ENCODE data around the gene HOXC4. TPM values are rescaled to one million over a fixed set of nuclear protein-coding genes. Genes with fewer than 3 reads are reported as not detected.

Gene HOXC4
- total RNA-seq, 2 experiments from 2014 or later, result not detected

- H3K4me3 Mint-ChIP-seq, result no peak overlapping the region
- Histone ChIP-seq H3K36me3 (ENCODE audit: insufficient read depth, low read length) (no peaks in the 10 kb centered on the region), H3K27ac (ENCODE audit: low read depth in 1 of 2, low read length in 2 of 2) (no peak overlapping the region), H3K4me1 (ENCODE audit: insufficient read depth, low read length) (peaks cover 47% of the 10 kb centered on the region), H3K9me3 (ENCODE audit: control insufficient read depth in 1 of 2, insufficient read depth in 1 of 2, low read length in 2 of 2) (peaks cover 0 to 29% of the 10 kb centered on the region in 2 experiments), H3K27me3 (ENCODE audit: control insufficient read depth in 1 of 2, insufficient read depth in 2 of 2, low read length in 2 of 2) (peaks cover 88 to 93% of the 10 kb centered on the region in 2 experiments), H3K4me3 (ENCODE audit: low read length) (no peak overlapping the region)
- CTCF ChIA-PET, result interaction anchor here (0.6 to 2.0 kb wide), 5 partner anchors 11 to 191 kb away, joined by 3 to 6 read pairs (median 3); no protein-coding TSS in a partner anchor
- no peaks in the 10 kb centered on the region for H3K36me3 Mint-ChIP-seq (ENCODE audit: low read depth)
- no peak overlapping the region for H3K27ac Mint-ChIP-seq
- no peak for DNase-seq
- H3K9me3 Mint-ChIP-seq, result no peaks in the 10 kb centered on the region
- POLR2A ChIA-PET, result interaction anchor here (0.9 to 2.1 kb wide), 3 partner anchors 10 to 171 kb away, joined by 4 to 6 read pairs (median 5); partner anchors contain the start of gene HOXC4
- peaks cover 93% of the 10 kb centered on the region for H3K27me3 Mint-ChIP-seq
- intact Hi-C loops (cut with DNase I, micrococcal nuclease), result no loop called here
- peaks cover 25% of the 10 kb centered on the region for H3K4me1 Mint-ChIP-seq (ENCODE audit: low read depth)
- ATAC-seq (ENCODE audit: poor library complexity), result no peak
- no peak for TF ChIP-seq CTCF (IDR thresholded peaks at IDR 0.05)
Observed at GRCh38 chr12:54016051-54016450, 37.6 kb upstream of the HOXC4 start.

GRCh38 chr12:54016478-54016964, 37.1 kb upstream of the HOXC4 start:
- POLR2A ChIA-PET, result interaction anchor here (0.9 to 2.1 kb wide), 3 partner anchors 10 to 171 kb away, joined by 4 to 6 read pairs (median 5); partner anchors contain the start of gene HOXC4
- H3K9me3 ChIP-seq (ENCODE audit: control insufficient read depth in 1 of 2, insufficient read depth in 1 of 2, low read length in 2 of 2), result peaks cover 0 to 29% of the 10 kb centered on the region in 2 experiments

More at GRCh38 chr12:54016478-54016964, 37.1 kb upstream of the HOXC4 start:
- Mint-ChIP-seq H3K36me3 (ENCODE audit: low read depth) (no peaks in the 10 kb centered on the region), H3K27me3 (peaks cover 93% of the 10 kb centered on the region), H3K4me3 (no peak overlapping the region), H3K9me3 (no peaks in the 10 kb centered on the region), H3K4me1 (ENCODE audit: low read depth) (peaks cover 21% of the 10 kb centered on the region), H3K27ac (no peak overlapping the region)
- Histone ChIP-seq H3K36me3 (ENCODE audit: insufficient read depth, low read length) (no peaks in the 10 kb centered on the region), H3K27me3 (ENCODE audit: control insufficient read depth in 1 of 2, insufficient read depth in 2 of 2, low read length in 2 of 2) (peaks cover 88 to 93% of the 10 kb centered on the region in 2 experiments), H3K4me1 (ENCODE audit: insufficient read depth, low read length) (peaks cover 42% of the 10 kb centered on the region), H3K4me3 (ENCODE audit: low read length) (no peak overlapping the region), H3K27ac (ENCODE audit: low read depth in 1 of 2, low read length in 2 of 2) (no peak overlapping the region)
- intact Hi-C loops (cut with DNase I, micrococcal nuclease), result no loop called here
- CTCF ChIA-PET, result interaction anchor here (0.6 to 2.0 kb wide), 6 partner anchors 11 to 185 kb away, joined by 3 to 6 read pairs (median 3); partner anchors contain the start of gene SMUG1
- ATAC-seq (ENCODE audit: poor library complexity), result no peak
- DNase-seq, result no peak
- TF ChIP-seq CTCF (IDR thresholded peaks at IDR 0.05), result no peak

All from CD4-positive, alpha-beta T cell (primary cell).